SK-N-MC (cell line): ENCODE data around the gene RANBP3.

ENCODE experiments used
- EZH2 ChIP-seq: fragments of 200-600 bp; sonication (generic); IDR thresholded peaks from one replicate; pipeline ENCODE4 v1.6.1; 2017; ENCODE audit warnings: antibody characterized with exemption
- FOXP2 ChIP-seq: optimal IDR thresholded peaks from 2 replicates; pipeline ENCODE3; 2011; ENCODE audit warnings: mild to moderate bottlenecking, moderate library complexity; ENCODE audit not compliant: insufficient read depth; ENCODE audit errors: extremely low read length, control extremely low read depth
- POLR2AphosphoS5 ChIP-seq: IDR thresholded peaks from 2 replicates; pipeline ENCODE4 v1.6.1; 2012; ENCODE audit warnings: mild to moderate bottlenecking, low read depth, low read length, borderline replicate concordance

- TF ChIP-seq EZH2 (no peak), POLR2AphosphoS5 (no peak), FOXP2 (no peak)
These were observed 43.9 kb downstream of the RANBP3 start for GRCh38 chr19:5934069-5934401.
